Small intestine (tissue), 16 donors: Measurements from ENCODE around the gene ZNF746. TPM values are rescaled to one million over a fixed set of nuclear protein-coding genes. Genes with fewer than 3 reads are reported as not detected.

Experiments
- DNase-seq, 2 donors: peaks; one replicate each; pipeline versions ENCODE4 v3.0.0 to v3.0.0-alpha.2; 2013
- FAIRE-seq: peaks from 2 replicates; lab custom pipeline; 2012; peaks lifted over from hg19 to GRCh38; lab: Jason Lieb, UNC
- H3K27ac ChIP-seq, 3 donors: one replicate each; pipeline ENCODE4 v1.5.1; 2013; ENCODE audit warnings: low read length in 2 of 3, mild to moderate bottlenecking in 2 of 3, control low read depth in 1 of 3, inconsistent platforms in 1 of 3, low read depth in 1 of 3, moderate library complexity in 1 of 3
- H3K27me3 ChIP-seq, 3 donors: one replicate each; pipeline ENCODE4 v1.6.1; 2013; ENCODE audit warnings: low read length in 3 of 3, inconsistent platforms in 1 of 3; ENCODE audit not compliant: control insufficient read depth in 3 of 3, insufficient read depth in 3 of 3
- H3K36me3 ChIP-seq, 3 donors: one replicate each; pipeline ENCODE4 v1.6.1; 2013; ENCODE audit warnings: low read length in 3 of 3, inconsistent platforms in 1 of 3, low read depth in 1 of 3, mild to moderate bottlenecking in 1 of 3, moderate library complexity in 1 of 3; ENCODE audit not compliant: control insufficient read depth in 3 of 3, insufficient read depth in 2 of 3
- H3K4me1 ChIP-seq, 3 donors: one replicate each; pipeline ENCODE4 v1.6.1; 2013; ENCODE audit warnings: low read length in 2 of 3, inconsistent platforms in 1 of 3, low read depth in 1 of 3, mild to moderate bottlenecking in 1 of 3, moderate library complexity in 1 of 3; ENCODE audit not compliant: control insufficient read depth in 3 of 3, insufficient read depth in 2 of 3
- H3K4me3 ChIP-seq, 3 donors: one replicate each; pipeline ENCODE4 v1.5.1; 2013; ENCODE audit warnings: low read length in 3 of 3, control low read depth in 1 of 3, inconsistent platforms in 1 of 3, low read depth in 1 of 3, mild to moderate bottlenecking in 1 of 3, moderate library complexity in 1 of 3
- H3K9me3 ChIP-seq, 2 donors: one replicate each; pipeline ENCODE4 v1.6.1; 2013; ENCODE audit warnings: low read depth in 1 of 2, low read length in 1 of 2; ENCODE audit not compliant: control insufficient read depth in 2 of 2, insufficient read depth in 1 of 2
- WGBS, 3 donors: extraction: QIAGEN DNeasy Blood & Tissue Kit; methylation state at CpG; one replicate each; pipeline ENCODE4 v1.1.7; 2013; 5-methylcytosine and 5-hydroxymethylcytosine counted together
- long read RNA-seq, 10 donors: transcript quantifications; one replicate each; lab custom pipeline, GENCODE V29; 2026
- polyA plus RNA-seq, 4 donors: library from polyadenylated mRNA; stranded (reverse) in 3 of 4; unstranded in 1 of 4; fragments of 200-250 nt in 3 of 4; fragments of 120-200 nt in 1 of 4; gene quantifications; one replicate each; pipeline versions ENCODE4 v1.2.1 to v1.2.3, GENCODE V29; 2013
- donor health status: healthy with polysubstance abuse.
- donor health status: control.
- donor health status: control.
- donor health status: Bipolar disorder and iron deficiency.
- donor health status: healthy.

The ZNF746 gene
- 10 to 100 TPM in 1 of 4 donors, 1 to 10 TPM in 3; 6.0 to 11.3 (median 7.4) TPM for polyA plus RNA-seq
- long read RNA-seq, donor 1, partial matches to known transcripts, result 0 of 4 reads
- long read RNA-seq, donor 1, other reads (novel, unspliced or antisense), result 0 of 4 reads
- long read RNA-seq, donor 2, partial matches to known transcripts, result 0 of 3 reads
- long read RNA-seq, donor 2, other reads (novel, unspliced or antisense), result 0 of 3 reads
- long read RNA-seq, donor 3, partial matches to known transcripts, result 0 of 2 reads
- long read RNA-seq, donor 3, other reads (novel, unspliced or antisense), result 0 of 2 reads
- long read RNA-seq, donor 4, result 0 reads
- long read RNA-seq, donor 5, partial matches to known transcripts, result 0 of 1 reads
- long read RNA-seq, donor 5, other reads (novel, unspliced or antisense), result 0 of 1 reads
- long read RNA-seq, donor 6, partial matches to known transcripts, result 0 of 2 reads
- long read RNA-seq, donor 6, other reads (novel, unspliced or antisense), result 0 of 2 reads
- long read RNA-seq, donor 7, partial matches to known transcripts, result 0 of 2 reads
- long read RNA-seq, donor 7, other reads (novel, unspliced or antisense), result 0 of 2 reads
- long read RNA-seq, donor 8, result 0 reads
- long read RNA-seq, donor 9, result 0 reads
- long read RNA-seq, donor 10, partial matches to known transcripts, result 0 of 1 reads
- long read RNA-seq, donor 10, other reads (novel, unspliced or antisense), result 0 of 1 reads

- H3K27ac ChIP-seq, result peak within 1 kb of the TSS; percentile 71 to 87 (median 78)
- no peaks in the 10 kb centered on the region for H3K9me3 ChIP-seq
- H3K36me3 ChIP-seq, result peaks cover 5 to 15% (median 11%) of the 10 kb centered on the region in 3 donors
- 0% methylated on average over 47 to 109 of the region's 109 CpGs for WGBS, 3 donors
- DNase-seq (peak; percentile 83 to 93), FAIRE-seq (no peak)
- peak within 1 kb of the TSS; percentile 71 to 94 (median 79) for H3K4me3 ChIP-seq
- no peaks in the 10 kb centered on the region for H3K27me3 ChIP-seq
- H3K4me1 ChIP-seq, result peaks cover 0 to 6% (median 0%) of the 10 kb centered on the region in 3 donors
These were observed at the start of gene ZNF746 for GRCh38 chr7:149497467-149498261. Gene ZNF746 (minus strand): TSS chr7:149497809. CDS start chr7:149497536, 273 bp downstream.

DNA sequence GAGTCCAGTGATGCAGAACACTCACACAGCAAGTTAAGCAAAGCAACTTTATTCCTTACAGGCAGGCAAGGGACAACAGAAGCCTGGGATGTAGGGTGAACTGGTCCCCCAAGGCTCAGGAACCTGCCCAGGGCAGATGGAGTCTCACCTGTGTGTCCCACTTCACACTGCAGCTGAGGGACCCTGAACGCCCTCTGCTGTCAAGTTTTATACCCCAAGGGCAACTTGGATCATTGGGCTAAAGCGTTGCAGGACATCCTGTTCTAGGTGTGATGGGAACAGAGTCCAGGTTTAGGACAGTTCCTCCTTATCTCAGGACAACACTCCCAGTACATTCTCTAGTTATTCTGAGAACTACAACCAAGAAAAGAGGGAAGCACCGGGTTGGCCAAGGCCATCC lies 49.5 kb upstream of the ZNF746 start:
- H3K36me3 ChIP-seq, result peaks cover 30 to 48% (median 32%) of the 10 kb centered on the region in 3 donors
- no peak overlapping the region for H3K27ac ChIP-seq
- FAIRE-seq (no peak), DNase-seq (no peak)
- H3K4me3 ChIP-seq, result no peak overlapping the region
- 93 to 97% (median 93%) methylated on average over 3 of the region's 3 CpGs for WGBS, 3 donors
- no peaks in the 10 kb centered on the region for H3K4me1 ChIP-seq
- peaks cover 0 to 12% of the 10 kb centered on the region in 2 donors for H3K9me3 ChIP-seq
- H3K27me3 ChIP-seq, result no peaks in the 10 kb centered on the region

DNA sequence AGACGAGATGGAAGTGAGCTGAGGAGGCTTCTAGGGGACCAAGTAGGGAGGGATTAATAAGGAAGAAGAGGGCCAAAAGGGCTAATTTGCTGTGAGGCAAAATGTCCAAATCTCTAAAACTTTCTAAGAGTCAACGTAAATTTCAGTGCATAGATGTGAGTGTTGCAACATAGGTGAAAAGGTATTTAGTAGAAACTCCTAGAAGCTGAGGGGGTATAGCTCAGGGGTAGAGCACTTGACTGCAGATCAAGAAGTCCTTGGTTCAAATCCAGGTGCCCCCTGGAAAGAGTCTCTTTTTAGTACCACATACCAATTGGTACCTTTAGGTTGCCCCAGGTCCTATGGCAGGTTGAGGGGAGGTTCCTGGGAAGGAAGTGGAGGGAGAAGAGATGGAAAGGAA lies 48.7 kb upstream of the ZNF746 start:
- no peaks in the 10 kb centered on the region for H3K27me3 ChIP-seq

DNA sequence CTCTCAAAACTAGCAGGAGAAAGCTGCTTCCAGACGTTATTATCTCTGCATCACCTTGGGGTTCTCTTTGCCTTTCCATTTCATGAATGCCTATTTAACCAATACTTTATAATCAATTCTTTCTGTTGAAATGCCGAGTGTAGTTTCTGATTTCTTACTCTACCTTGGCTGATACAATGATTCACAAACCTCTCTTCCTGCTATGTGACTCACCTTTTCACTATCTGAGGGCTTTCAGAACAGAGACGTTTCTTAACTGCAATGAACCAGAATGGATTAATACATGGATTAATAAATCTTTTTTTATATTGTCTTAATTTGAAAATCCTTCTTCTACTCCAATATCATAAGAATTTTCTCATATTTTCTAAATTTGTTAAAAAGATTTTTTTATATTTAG lies 46.4 kb upstream of the ZNF746 start:
- Histone ChIP-seq H3K4me3 (no peak overlapping the region), H3K27ac (no peak overlapping the region), H3K9me3 (peaks cover 0 to 17% of the 10 kb centered on the region in 2 donors), H3K4me1 (no peaks in the 10 kb centered on the region), H3K36me3 (peaks cover 10 to 31% (median 16%) of the 10 kb centered on the region in 3 donors), H3K27me3 (no peaks in the 10 kb centered on the region)
- DNase-seq (no peak), FAIRE-seq (no peak)
- WGBS, 3 donors, result 45 to 67% (median 45%) methylated on average over 3 of the region's 3 CpGs

More for the DNA sequence above, 48.7 kb upstream of the ZNF746 start:
- 95 to 96% (median 96%) methylated on average over 2 of the region's 2 CpGs for WGBS, 3 donors
- Histone ChIP-seq H3K9me3 (peaks cover 0 to 16% of the 10 kb centered on the region in 2 donors), H3K27ac (no peak overlapping the region), H3K4me3 (no peak overlapping the region), H3K36me3 (peaks cover 27 to 43% (median 30%) of the 10 kb centered on the region in 3 donors), H3K4me1 (no peaks in the 10 kb centered on the region)
- FAIRE-seq, result no peak
- no peak for DNase-seq

- peaks cover 2 to 63% of the 10 kb centered on the region in 2 donors for H3K9me3 ChIP-seq
- 79 to 93% (median 89%) methylated on average over 1 of the region's 1 CpG for WGBS, 3 donors
- no peak for FAIRE-seq
- peaks cover 0 to 3% (median 0%) of the 10 kb centered on the region in 3 donors for H3K27me3 ChIP-seq
- no peaks in the 10 kb centered on the region for H3K36me3 ChIP-seq
- H3K4me3 ChIP-seq, result no peak overlapping the region
- H3K4me1 ChIP-seq, result no peaks in the 10 kb centered on the region
- H3K27ac ChIP-seq, result no peak overlapping the region
- no peak for DNase-seq
These were observed 35.0 kb upstream of the ZNF746 start for GRCh38 chr7:149532654-149533053.

DNA sequence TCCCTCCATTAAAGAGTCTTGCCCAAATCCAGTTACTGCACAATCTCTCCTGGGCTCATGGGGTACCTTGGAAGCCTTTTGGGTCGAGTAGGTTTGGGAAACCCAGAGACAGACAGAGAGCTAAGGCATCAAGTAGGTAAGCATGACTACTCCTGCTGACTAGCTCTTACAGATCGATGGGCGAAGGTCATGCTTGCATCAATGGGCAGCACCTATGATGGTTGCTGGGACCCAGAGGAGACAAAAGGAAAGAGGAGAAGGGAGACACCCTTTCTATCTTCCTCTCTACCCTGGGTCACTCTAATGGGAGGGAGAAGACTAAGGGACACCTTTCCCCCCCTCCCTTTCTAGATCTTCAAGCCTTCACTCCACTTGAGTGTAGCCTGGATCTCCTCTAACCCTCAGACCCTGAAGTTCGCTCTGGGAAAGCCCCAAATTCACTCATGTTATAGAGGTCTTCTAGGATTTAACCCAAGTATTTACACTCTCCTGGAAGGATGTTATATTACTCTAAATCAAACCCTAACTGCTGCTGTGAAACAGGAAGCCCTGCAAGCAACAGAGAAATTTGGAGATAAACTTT lies 31.6 kb upstream of the ZNF746 start:
- Histone ChIP-seq H3K4me3 (no peak overlapping the region), H3K36me3 (no peaks in the 10 kb centered on the region), H3K27me3 (peaks cover 0 to 4% (median 0%) of the 10 kb centered on the region in 3 donors), H3K27ac (no peak overlapping the region), H3K9me3 (peaks cover 2 to 63% of the 10 kb centered on the region in 2 donors), H3K4me1 (no peaks in the 10 kb centered on the region)
- no peak for DNase-seq
- WGBS, 3 donors, result 56 to 58% (median 57%) methylated on average over 4 of the region's 4 CpGs
- FAIRE-seq, result no peak

- WGBS, 3 donors, result 81 to 89% (median 86%) methylated on average over 1 of the region's 1 CpG
- Histone ChIP-seq H3K4me3 (no peak overlapping the region), H3K27ac (no peak overlapping the region), H3K36me3 (no peaks in the 10 kb centered on the region), H3K27me3 (peaks cover 0 to 4% (median 0%) of the 10 kb centered on the region in 3 donors), H3K9me3 (peaks cover 2 to 54% of the 10 kb centered on the region in 2 donors), H3K4me1 (no peaks in the 10 kb centered on the region)
- no peak for FAIRE-seq
- DNase-seq, result no peak
These were observed 29.8 kb upstream of the ZNF746 start for GRCh38 chr7:149527414-149527813.
